Omental fat pad (tissue), 4 donors: ENCODE measurements around the gene GPR21. TPM values are rescaled to one million over a fixed set of nuclear protein-coding genes. Genes with fewer than 3 reads are reported as not detected.

Source experiments
- ATAC-seq: fragments of 150-250 bp; one replicate; pipeline ENCODE4 v1.9.1; 2016; ENCODE audit warnings: mild to moderate bottlenecking, moderate library complexity; ENCODE audit not compliant: low FRiP score
- DNase-seq: peaks from one replicate; pipeline ENCODE4 v3.0.0-alpha.2; 2019; ENCODE audit warnings: low spot score
- CTCF ChIP-seq, 3 donors: fragments of 450-650 bp; IDR thresholded peaks; one replicate each; pipeline ENCODE4 v1.5.1; 2016 to 2017; ENCODE audit warnings: antibody characterized with exemption in 3 of 3, mild to moderate bottlenecking in 3 of 3, moderate library complexity in 2 of 3
- small RNA-seq: library from RNA; depleted of rRNA; stranded (forward); fragments of <200 nt; gene quantifications from one replicate; pipeline ENCODE3, GENCODE V24; 2016
- total RNA-seq, 4 donors: library from RNA; depleted of rRNA; stranded (reverse); fragments of >200 nt; gene quantifications; one replicate each; pipeline ENCODE4 v1.1.0, GENCODE V29; 2016

Gene GPR21
- total RNA-seq, 4 donors from 2014 or later, result 1.7 to 2.3 TPM; not detected in 2

DNA sequence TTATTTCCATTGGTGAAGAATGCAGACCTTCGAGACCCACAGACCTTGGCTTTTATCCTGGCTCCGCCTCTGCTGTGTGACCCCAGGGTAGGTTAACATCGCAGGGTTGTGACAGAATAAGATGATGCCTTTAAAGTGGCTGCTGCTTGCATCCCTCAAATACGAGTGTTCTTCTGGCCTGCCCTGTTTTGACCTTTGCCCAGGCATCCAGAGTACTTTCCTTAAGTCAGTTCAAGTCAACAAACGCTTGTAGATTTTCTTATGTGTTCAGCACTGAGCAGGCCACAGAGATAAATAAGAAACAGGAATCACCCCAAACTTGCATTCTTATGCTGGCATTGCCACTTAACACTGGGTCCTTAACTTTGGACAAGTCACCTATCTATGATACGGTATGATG lies 50.2 kb downstream of the GPR21 start:
- ATAC-seq (no peak), DNase-seq (no peak)
- no peak for TF ChIP-seq CTCF (IDR thresholded peaks at IDR 0.05)

DNA sequence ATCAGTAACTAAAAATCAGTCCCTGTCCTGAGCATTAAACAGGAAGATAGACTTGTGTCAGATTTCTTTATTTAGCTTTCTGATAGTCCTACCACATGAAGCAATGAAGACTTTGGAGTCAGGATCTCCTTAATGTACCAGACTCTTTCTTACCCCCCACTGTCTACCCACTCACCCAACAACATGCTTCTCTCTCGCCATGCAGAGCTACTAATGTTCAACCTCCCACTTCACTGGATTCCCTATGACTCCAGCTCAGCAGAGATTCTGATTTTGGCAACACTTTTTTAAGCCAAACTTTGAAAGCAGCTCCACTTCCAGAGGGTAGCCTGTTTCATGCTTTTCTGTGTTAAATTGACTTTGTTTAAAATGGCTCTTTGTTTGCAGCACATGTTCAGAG lies 50.8 kb downstream of the GPR21 start:
- TF ChIP-seq CTCF (IDR thresholded peaks at IDR 0.05), result no peak
- ATAC-seq, result no peak
- no peak for DNase-seq

Small RNA genes lying within 50 kb of the gene (small RNA-seq; reads per million reads assigned to genes)
- gene GPR21, result not detected

Other genes with a start within 250 kb of the GPR21 start
- not detected for gene OR5C1, start 244.7 kb upstream of the GPR21 start, total RNA-seq
- gene OR1K1, start 233.5 kb upstream of the GPR21 start, total RNA-seq, result not detected
- gene PDCL, start 205.1 kb upstream of the GPR21 start, total RNA-seq, result 10 to 100 TPM; 10.8 to 23.5 (median 13.7) TPM
- 10 to 100 TPM; 30.5 to 63.5 (median 41.3) TPM for gene RC3H2, start 128.3 kb upstream of the GPR21 start, total RNA-seq
- gene ZBTB6, start 120.3 kb upstream of the GPR21 start, total RNA-seq, result 10 to 100 TPM in 1 of 4 donors, 1 to 10 TPM in 3; 4.7 to 11.5 (median 7.2) TPM
- 1 to 10 TPM; 3.1 to 7.3 (median 3.6) TPM for gene ZBTB26, start 102.2 kb upstream of the GPR21 start, total RNA-seq
- 10 to 100 TPM; 38.3 to 78.3 (median 48.5) TPM for gene RABGAP1, start 92.6 kb upstream of the GPR21 start, total RNA-seq
- gene STRBP, start 234.9 kb downstream of the GPR21 start, total RNA-seq, result 1 to 10 TPM; 6.0 to 9.3 (median 8.1) TPM